ENCODE results near the gene AFMID. TPM values are rescaled to one million over a fixed set of nuclear protein-coding genes. Genes with fewer than 3 reads are reported as not detected.
"Not testable (repeated sequence)": the region's sequence is repeated elsewhere in the genome, so short reads cannot be mapped to it uniquely, and the experiment has no call there.

The AFMID gene
- total RNA-seq, 2 donors from 2014 or later: 26.7 to 33.2 TPM

- intact Hi-C loops (cut with DNase I, micrococcal nuclease): no loop called here
- ATAC-seq (no peak), DNase-seq (no peak)
These were observed 44.1 kb downstream of the AFMID start, which contains the start of gene TMEM235 for GRCh38 chr17:78230996-78231935. Gene TMEM235, plus strand, starts transcription at chr17:78231631. Its CDS starts 393 bp downstream, at chr17:78232024.

DNA sequence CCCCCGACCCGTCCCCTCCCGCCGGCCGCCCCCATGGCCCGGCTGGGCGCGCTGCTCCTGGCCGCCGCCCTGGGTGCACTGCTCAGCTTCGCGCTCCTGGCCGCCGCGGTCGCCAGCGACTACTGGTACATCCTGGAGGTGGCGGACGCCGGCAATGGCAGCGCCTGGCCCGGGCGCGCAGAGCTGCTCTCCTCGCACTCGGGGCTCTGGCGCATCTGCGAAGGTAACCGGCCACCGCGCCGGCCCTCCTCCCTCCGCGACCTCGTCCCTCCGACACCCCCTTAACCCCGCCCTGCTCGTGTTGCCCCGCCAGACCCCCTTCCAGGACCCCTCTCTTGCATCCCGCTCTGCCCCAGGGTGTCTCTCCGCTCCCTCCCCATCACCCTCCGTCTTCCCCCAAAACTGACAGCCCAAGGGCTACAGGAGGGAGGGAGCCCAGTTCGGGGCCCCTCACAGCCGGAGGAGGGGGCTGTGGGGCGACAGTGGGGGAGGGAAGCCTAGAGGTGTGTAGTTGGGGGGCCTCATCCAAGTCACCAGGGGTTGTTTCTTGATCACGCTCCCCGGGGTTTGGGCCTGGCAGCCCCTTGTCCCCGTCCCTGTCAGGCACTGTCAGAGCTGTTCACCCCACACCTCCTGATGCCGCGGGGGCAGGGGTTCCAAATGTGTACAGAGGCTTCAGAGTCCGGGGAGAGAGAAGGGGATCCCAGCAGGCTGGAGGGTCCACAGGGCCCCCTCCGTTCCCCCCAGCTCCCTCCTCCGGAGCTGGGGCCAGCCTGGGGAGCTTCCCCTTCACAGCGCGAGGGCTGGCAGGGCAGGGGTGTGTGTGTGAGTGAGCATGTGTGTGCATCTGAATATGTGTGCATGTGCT, 45.1 kb downstream of the AFMID start:
- ATAC-seq: no peak
- intact Hi-C loops (cut with DNase I, micrococcal nuclease): no loop called here
- DNase-seq: no peak

DNA sequence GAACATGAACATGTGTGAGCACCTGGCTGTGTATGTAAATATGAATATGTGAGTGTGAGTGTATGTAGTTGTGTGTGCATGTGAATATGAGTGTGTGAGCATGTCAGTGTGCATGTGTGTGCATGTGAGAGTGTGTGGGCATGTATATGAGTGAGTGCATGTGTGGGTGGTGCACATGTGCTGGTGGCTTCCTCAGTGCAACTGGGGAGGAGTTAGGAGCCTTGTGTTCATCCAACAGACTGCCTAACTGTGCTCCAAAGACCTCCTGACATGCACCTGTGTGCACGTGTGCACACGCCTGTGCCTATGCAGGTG, 45.7 kb downstream of the AFMID start:
- intact Hi-C loops (cut with DNase I, micrococcal nuclease): no loop called here
- DNase-seq (no peak), ATAC-seq (no peak)

GRCh38 chr17:78233678-78234077, 46.5 kb downstream of the AFMID start:
- DNase-seq (no peak), ATAC-seq (no peak)
- intact Hi-C loops (cut with DNase I, micrococcal nuclease): no loop called here

GRCh38 chr17:78234261-78234865, 47.2 kb downstream of the AFMID start:
- intact Hi-C loops (cut with DNase I, micrococcal nuclease): no loop called here
- ATAC-seq (no peak), DNase-seq (no peak)

GRCh38 chr17:78235022-78235421, 47.9 kb downstream of the AFMID start:
- intact Hi-C loops (cut with DNase I, micrococcal nuclease); DNase-seq; ATAC-seq: not testable (repeated sequence)

- no peak for DNase-seq
- intact Hi-C loops (cut with DNase I, micrococcal nuclease): no loop called here
- no peak for ATAC-seq
These were observed 48.7 kb downstream of the AFMID start for GRCh38 chr17:78235885-78236284.

GRCh38 chr17:78236362-78237127, 49.4 kb downstream of the AFMID start:
- intact Hi-C loops (cut with DNase I, micrococcal nuclease): no loop called here
- DNase-seq (no peak), ATAC-seq (no peak)

DNA sequence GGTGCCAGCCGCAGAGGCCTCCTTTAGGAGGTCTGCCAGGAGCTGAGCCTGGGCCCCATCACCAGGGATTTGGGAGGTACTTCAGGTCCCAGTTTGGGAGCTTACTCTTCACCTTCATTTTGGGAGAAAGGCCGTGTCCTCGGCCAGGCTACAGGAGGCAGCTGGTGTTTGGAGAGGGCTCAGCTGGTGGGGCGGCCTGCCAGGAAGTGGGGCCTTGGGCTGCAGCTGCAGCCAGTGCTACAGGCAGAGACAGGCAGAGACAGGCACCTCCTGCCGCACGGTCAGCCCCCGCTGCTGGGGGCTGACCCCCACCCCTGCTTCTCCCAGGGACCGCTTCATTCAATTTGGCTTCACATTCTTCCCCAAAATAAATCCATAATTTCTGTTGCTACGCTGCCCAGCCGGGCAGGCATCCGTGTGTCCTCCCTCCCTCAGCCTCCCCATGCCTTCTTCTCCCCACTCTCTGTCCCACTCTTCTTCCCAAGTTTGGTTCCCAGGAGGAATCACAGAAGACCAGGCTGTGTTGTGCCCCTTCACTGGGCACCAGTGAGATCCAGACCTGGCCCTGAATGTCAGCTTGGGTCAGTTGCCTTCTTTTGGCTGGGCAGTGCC, 50.3 kb downstream of the AFMID start:
- intact Hi-C loops (cut with DNase I, micrococcal nuclease): no loop called here
- DNase-seq (no peak), ATAC-seq (no peak)

DNA sequence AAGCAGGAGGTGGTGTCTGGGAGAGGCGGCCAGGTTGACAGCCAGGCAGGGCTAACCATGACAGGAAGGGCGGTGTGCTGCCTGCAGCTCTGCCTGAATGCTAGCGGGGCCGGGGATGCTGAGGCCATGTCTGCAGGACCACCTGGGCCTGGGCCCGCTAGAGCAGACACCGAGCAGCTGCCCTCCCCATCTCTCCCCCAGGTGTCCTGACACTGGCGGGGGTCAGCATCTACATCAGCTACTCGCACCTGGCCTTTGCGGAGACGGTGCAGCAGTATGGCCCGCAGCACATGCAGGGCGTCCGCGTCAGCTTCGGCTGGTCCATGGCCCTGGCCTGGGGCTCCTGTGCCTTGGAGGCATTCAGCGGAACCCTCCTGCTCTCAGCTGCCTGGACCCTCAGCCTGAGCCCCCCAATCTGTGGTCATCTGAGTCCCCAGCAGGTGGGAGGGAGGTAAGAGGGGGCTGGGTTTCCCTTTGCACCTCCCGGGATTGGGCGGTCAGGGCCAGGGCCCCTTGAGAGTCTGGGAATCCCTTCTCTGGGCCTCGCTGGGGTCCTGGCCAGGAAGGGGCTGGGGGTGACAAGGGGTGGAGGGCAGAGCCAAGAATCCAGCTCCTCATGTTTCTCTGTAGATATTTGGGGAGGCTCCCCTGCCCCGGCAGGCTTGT, 51.8 kb downstream of the AFMID start:
- DNase-seq: no peak
- ATAC-seq: no peak
- intact Hi-C loops (cut with DNase I, micrococcal nuclease): no loop called here

DNA sequence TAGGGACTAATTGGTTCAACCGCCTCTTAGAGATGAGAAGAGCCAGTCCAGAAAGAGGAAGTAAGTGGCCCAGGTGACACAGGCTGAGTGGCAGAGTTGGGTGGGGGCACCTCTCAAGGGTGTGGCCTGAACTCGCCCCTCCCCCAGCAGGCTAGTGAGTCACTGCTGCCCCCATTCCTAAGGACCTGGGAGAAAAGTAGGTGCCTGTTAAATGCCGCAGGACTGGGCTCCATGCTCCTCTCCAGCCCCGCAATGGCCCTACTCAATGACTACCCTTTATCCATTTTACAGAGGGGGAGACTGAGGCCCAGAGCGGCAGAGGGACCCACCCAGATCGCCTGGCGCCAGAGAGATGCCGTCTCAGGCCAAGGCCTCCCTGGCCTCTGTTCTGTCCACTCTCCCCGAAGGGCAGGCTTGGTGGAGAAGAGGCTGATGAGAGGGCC, 52.3 kb downstream of the AFMID start:
- DNase-seq: no peak
- intact Hi-C loops (cut with DNase I, micrococcal nuclease): no loop called here
- ATAC-seq: peak; percentile 62

DNA sequence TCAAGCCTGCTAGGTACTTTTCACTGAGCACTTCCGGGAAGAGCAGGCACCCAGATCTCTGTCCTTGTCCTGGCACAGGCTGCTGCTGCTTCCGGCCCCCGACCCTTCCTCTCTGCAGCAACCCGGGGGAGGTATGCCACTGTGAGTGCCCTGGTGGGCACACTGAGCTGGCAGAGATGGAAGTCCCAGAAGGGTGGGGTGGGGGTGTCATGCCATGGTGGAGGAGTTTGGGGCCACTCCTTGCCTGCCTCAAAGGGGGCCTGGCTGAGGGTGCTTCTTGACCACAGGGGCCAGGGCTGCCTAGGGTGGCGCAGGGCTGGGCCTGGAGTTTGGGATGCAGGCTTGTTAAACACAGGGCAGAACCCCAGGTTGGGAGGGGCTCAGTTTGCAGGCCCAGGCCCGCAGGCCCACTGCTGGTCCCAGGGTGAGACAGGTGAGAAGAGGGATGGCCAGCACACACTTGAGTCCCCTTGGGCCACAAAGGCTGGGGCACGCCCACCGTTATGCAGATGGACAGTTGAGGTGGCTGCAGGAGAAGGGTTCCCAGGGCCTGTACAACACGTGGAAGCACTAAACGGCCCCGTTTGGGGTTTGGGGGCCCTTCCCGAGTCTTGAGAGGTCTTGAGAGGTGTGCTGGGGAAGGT, 53.0 kb downstream of the AFMID start:
- DNase-seq (no peak), ATAC-seq (no peak)
- intact Hi-C loops (cut with DNase I, micrococcal nuclease): loop anchor here in 1 of 2 donors (10.0 kb wide), 1 partner anchor 125 kb away; no protein-coding TSS in a partner anchor

DNA sequence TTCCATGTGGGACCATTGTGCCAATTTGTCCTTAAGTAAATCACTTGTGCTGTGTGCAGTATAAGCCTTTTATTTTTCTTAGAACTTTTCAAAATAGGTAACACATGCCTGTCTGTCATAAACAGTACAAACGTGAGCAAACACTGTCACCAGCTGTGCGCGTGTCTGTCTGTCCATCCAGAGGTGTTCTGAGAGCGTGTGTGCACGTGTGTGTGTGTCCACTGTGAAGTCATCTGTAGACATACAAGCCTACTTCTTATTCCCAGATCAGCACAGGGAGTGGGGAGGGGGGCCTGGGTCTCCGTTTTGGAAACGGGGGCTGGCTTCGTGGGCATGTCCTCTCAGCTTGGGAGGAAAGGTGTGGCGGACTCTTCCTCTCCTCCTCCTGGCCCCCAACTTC, 53.7 kb downstream of the AFMID start:
- intact Hi-C loops (cut with DNase I, micrococcal nuclease): loop anchor here in 1 of 2 donors (10.0 kb wide), 1 partner anchor 126 kb away; no protein-coding TSS in a partner anchor
- ATAC-seq: no peak
- DNase-seq: no peak

DNA sequence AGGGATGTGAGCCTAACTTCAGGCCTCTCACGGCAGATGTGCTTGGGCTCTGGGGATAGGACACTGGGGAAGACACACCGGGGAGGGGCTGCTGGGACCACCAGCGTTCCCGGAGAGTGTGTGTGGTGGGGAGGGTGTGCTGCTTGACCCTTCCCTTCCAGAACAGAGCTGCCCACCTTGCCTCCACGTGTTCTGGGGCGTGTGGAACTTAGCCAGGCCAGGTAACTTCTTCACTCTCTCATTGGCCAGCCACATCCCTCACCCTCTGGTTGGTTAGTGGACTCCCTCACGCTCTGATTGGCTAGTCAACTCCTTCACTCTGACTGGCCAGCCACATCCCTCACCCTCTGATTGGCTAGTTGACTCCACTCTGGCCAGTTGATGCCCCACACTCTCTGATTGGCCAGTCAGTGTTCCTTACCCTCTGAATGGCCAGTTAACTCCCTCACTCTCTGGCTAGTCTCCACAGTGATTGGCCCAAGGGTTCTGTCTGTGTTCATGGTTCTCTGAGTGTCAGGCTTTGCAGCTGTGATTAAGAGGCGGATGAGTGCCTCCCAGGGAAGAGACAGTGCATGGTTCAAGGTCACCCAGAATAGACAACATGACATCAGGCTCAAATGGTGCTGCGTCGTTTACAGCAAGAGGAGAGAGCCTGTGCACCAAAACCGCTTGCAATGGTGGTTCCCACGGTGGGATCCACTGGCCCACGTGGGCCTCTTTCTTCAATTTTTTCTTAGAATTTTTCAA, 54.3 kb downstream of the AFMID start:
- ATAC-seq: peak; percentile 27
- DNase-seq: no peak
- intact Hi-C loops (cut with DNase I, micrococcal nuclease): loop anchor here in 1 of 2 donors (10.0 kb wide), 1 partner anchor 127 kb away; no protein-coding TSS in a partner anchor

GRCh38 chr17:78242024-78242742, 55.0 kb downstream of the AFMID start:
- no peak for ATAC-seq
- DNase-seq: no peak
- intact Hi-C loops (cut with DNase I, micrococcal nuclease): loop anchor here in 1 of 2 donors (10.0 kb wide), 1 partner anchor 127 kb away; no protein-coding TSS in a partner anchor

DNA sequence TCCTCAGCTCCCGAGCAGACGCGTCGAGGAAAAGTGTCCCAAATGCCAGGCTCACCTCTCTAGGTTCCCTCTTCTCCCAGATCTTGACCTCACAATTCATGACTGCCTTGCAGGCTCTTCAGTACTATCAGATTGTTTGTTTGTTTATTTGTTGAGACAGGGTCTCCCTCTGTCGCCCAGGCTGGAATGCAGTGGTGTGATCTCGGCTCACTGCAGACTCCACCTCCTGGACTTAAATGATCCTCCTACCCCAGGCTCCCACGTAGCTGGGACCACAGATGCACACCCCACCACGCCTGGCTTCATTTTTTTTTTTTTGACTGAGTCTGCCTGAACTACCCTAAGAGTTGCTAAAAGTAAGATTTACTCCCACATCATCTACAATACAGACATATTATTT, 60.1 kb downstream of the AFMID start:
- intact Hi-C loops (cut with DNase I, micrococcal nuclease): loop anchor here in 1 of 2 donors (10.0 kb wide), 1 partner anchor 133 kb away; no protein-coding TSS in a partner anchor
- DNase-seq: no peak
- ATAC-seq: no peak

Measured in left colon (tissue), 2 donors.